HepG2 (cell line): Measurements from ENCODE around the gene MAVS. TPM values are rescaled to one million over a fixed set of nuclear protein-coding genes. Genes with fewer than 3 reads are reported as not detected.

Experiments
- GMEB1 ChIP-seq: sonication (generic); formaldehyde crosslinking; IDR thresholded peaks from 2 replicates; pipeline ENCODE4 v1.5.1; 2020; ENCODE audit warnings: missing genetic modification reagents, mild to moderate bottlenecking, borderline replicate concordance
- GRHL1 ChIP-seq: sonication (generic); formaldehyde crosslinking; conservative IDR thresholded peaks from 2 replicates; pipeline ENCODE4 v1.8.0; 2022; ENCODE audit warnings: missing genetic modification reagents
- IKZF1 ChIP-seq: fragments of 450-650 bp; IDR thresholded peaks from 2 replicates; pipeline ENCODE4 v1.7.1; 2016
- KAT8 ChIP-seq: IDR thresholded peaks from 2 replicates; pipeline ENCODE4 v1.6.1; 2016; ENCODE audit warnings: missing genetic modification reagents, missing compliant biosample characterization
- KMT2A ChIP-seq: sonication (generic); formaldehyde crosslinking; IDR thresholded peaks from 2 replicates; pipeline ENCODE4 v1.4.0; 2020; ENCODE audit warnings: missing genetic modification reagents
- PATZ1 ChIP-seq: sonication (generic); formaldehyde crosslinking; IDR thresholded peaks from 2 replicates; pipeline ENCODE4 v1.4.0; 2020; ENCODE audit warnings: missing genetic modification reagents
- POGK ChIP-seq: sonication (generic); formaldehyde crosslinking; conservative IDR thresholded peaks from 2 replicates; pipeline ENCODE4 v1.8.0; 2022; ENCODE audit warnings: mild to moderate bottlenecking, moderate library complexity, missing genetic modification reagents
- RXRA ChIP-seq: sonication (generic); formaldehyde crosslinking; IDR thresholded peaks from 2 replicates; pipeline ENCODE4 v1.5.1; 2020; ENCODE audit warnings: missing genetic modification reagents
- TBX2 ChIP-seq: sonication (generic); formaldehyde crosslinking; IDR thresholded peaks from 2 replicates; pipeline ENCODE4 v1.5.0; 2020; ENCODE audit warnings: missing genetic modification reagents, mild to moderate bottlenecking, borderline replicate concordance
- XRCC5 ChIP-seq: fragments of 200-400 bp; formaldehyde crosslinking; optimal IDR thresholded peaks from 2 replicates; pipeline ENCODE3; 2017; ENCODE audit warnings: mild to moderate bottlenecking, low read length
- YEATS4 ChIP-seq: sonication (generic); formaldehyde crosslinking; IDR thresholded peaks from 2 replicates; pipeline ENCODE4 v1.4.0; 2020; ENCODE audit warnings: missing genetic modification reagents, borderline replicate concordance
- ZBTB14 ChIP-seq: sonication (generic); formaldehyde crosslinking; IDR thresholded peaks from 2 replicates; pipeline ENCODE4 v1.4.0; 2020; ENCODE audit warnings: missing genetic modification reagents
- ZMYM3 ChIP-seq: sonication (generic); formaldehyde crosslinking; IDR thresholded peaks from 2 replicates; pipeline ENCODE4 v1.5.1; 2020; ENCODE audit warnings: mild to moderate bottlenecking, missing genetic modification reagents
- ZNF282 ChIP-seq: fragments of 450-650 bp; IDR thresholded peaks from 2 replicates; pipeline ENCODE4 v1.6.1; 2018; ENCODE audit not compliant: partially characterized antibody
- ZNF33B ChIP-seq: sonication (generic); formaldehyde crosslinking; IDR thresholded peaks from 2 replicates; pipeline ENCODE4 v1.5.1; 2020; ENCODE audit warnings: mild to moderate bottlenecking, missing genetic modification reagents
- ZNF552 ChIP-seq: sonication (generic); formaldehyde crosslinking; IDR thresholded peaks from 2 replicates; pipeline ENCODE4 v1.9.0; 2022; ENCODE audit warnings: missing genetic modification reagents, mild to moderate bottlenecking, borderline replicate concordance
- ZNF563 ChIP-seq: sonication (generic); formaldehyde crosslinking; IDR thresholded peaks from 2 replicates; pipeline ENCODE4 v1.8.0; 2022; ENCODE audit warnings: mild to moderate bottlenecking, moderate library complexity, missing genetic modification reagents
- ZNF780A ChIP-seq: sonication (generic); formaldehyde crosslinking; IDR thresholded peaks from 2 replicates; pipeline ENCODE4 v1.8.0; 2022; ENCODE audit warnings: mild to moderate bottlenecking, missing genetic modification reagents, moderate library complexity
- polyA plus RNA-seq, 8 experiments: library from polyadenylated mRNA; depleted of rRNA in 3 of 8; stranded (reverse) in 7 of 8; unstranded in 1 of 8; fragments of >200 nt; fragmentation: Illumina TruSeq in 4 of 8; extraction: Trizol in 4 of 8; gene quantifications; 2 replicates each; pipeline versions ENCODE4 v1.2.1 to v1.2.3, GENCODE V29; 2011 to 2016; ENCODE audit warnings: low read depth in 4 of 8, missing spikeins in 1 of 8, mixed read lengths in 1 of 8; ENCODE audit not compliant: insufficient read depth in 1 of 8
- total RNA-seq, 5 experiments: library from RNA; depleted of rRNA; stranded (reverse); fragments of >200 nt; fragmentation: Illumina TruSeq; extraction: Trizol; gene quantifications; 2 replicates each; pipeline ENCODE4 v1.2.3, GENCODE V29; 2016; ENCODE audit warnings: low read depth in 1 of 5

Gene MAVS
- total and polyA plus RNA-seq, 2 of the 13 experiments (the other 11 are each of a cell fraction or from before 2014, with no cell fraction given), result 27.3 to 36.6 TPM

- TF ChIP-seq TBX2 (CRISPR knock-in tag) (peak; percentile 25; the same call in 1 of the 2 replicates), KMT2A (peak; percentile 41; the same call in 1 of the 2 replicates), GMEB1 (no peak), XRCC5 (peak; percentile 18), ZNF33B (CRISPR knock-in tag) (0 out of 2 replicates have a peak, but pooled peaks have one; percentile 18), ZNF282 (no peak), KAT8 (CRISPR knock-in tag) (peak; percentile 45; the same call in 1 of the 2 replicates), PATZ1 (CRISPR knock-in tag) (peak; percentile 34), ZNF552 (CRISPR knock-in tag) (no peak), ZNF780A (CRISPR knock-in tag) (no peak), RXRA (CRISPR knock-in tag) (no peak), IKZF1 (no peak), YEATS4 (CRISPR knock-in tag) (0 out of 2 replicates have a peak, but pooled peaks have one; percentile 16), POGK (0 out of 2 replicates have a peak, but pooled peaks have one; percentile 21), ZNF563 (CRISPR knock-in tag) (0 out of 2 replicates have a peak, but pooled peaks have one; percentile 40), ZMYM3 (CRISPR knock-in tag) (no peak), GRHL1 (CRISPR knock-in tag) (no peak), ZBTB14 (CRISPR knock-in tag) (no peak)
Observed at GRCh38 chr20:3797592-3798372, 48.9 kb upstream of the MAVS start (continued).
